Measurements from ENCODE around the gene ITIH6.
"Not testable (repeated sequence)": the region's sequence is repeated elsewhere in the genome, so short reads cannot be mapped to it uniquely, and the experiment has no call there.

Gene ITIH6, protein sequence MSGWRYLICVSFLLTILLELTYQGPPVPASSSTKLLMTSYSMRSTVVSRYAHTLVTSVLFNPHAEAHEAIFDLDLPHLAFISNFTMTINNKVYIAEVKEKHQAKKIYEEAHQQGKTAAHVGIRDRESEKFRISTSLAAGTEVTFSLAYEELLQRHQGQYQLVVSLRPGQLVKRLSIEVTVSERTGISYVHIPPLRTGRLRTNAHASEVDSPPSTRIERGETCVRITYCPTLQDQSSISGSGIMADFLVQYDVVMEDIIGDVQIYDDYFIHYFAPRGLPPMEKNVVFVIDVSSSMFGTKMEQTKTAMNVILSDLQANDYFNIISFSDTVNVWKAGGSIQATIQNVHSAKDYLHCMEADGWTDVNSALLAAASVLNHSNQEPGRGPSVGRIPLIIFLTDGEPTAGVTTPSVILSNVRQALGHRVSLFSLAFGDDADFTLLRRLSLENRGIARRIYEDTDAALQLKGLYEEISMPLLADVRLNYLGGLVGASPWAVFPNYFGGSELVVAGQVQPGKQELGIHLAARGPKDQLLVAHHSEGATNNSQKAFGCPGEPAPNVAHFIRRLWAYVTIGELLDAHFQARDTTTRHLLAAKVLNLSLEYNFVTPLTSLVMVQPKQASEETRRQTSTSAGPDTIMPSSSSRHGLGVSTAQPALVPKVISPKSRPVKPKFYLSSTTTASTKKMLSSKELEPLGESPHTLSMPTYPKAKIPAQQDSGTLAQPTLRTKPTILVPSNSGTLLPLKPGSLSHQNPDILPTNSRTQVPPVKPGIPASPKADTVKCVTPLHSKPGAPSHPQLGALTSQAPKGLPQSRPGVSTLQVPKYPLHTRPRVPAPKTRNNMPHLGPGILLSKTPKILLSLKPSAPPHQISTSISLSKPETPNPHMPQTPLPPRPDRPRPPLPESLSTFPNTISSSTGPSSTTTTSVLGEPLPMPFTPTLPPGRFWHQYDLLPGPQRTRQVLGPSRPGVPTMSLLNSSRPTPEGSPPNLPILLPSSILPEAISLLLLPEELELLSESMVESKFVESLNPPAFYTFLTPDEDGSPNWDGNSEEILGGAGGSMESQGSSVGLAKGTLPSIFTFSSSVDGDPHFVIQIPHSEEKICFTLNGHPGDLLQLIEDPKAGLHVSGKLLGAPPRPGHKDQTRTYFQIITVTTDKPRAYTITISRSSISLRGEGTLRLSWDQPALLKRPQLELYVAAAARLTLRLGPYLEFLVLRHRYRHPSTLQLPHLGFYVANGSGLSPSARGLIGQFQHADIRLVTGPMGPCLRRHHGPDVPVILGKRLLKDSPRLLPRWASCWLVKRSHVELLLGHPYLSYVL

DNA sequence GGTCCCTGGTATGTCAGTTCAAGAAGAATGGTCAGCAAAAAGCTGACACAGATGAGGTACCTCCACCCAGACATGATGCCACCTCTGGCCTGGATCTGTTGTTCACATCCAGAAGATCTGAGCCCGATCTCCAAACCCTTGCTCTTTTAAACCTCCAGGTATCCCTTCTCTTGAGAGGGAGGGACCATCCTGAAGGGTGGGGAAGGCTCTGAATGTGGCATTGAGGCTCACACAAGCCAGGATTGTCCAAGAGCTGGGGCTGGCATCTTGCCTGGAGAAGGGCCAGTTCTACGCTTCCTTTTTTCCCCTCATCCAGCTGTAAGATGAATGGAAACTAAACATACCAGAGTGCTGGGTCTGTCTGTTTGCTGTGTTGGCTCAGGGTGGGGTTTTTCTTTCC is at the start of gene ITIH6:
Gene ITIH6, minus strand, starts transcription at position 119 of the 400 bp plus-strand sequence. Its CDS starts 45 bp downstream, at position 74.
- DNase-seq: no peak

DNA sequence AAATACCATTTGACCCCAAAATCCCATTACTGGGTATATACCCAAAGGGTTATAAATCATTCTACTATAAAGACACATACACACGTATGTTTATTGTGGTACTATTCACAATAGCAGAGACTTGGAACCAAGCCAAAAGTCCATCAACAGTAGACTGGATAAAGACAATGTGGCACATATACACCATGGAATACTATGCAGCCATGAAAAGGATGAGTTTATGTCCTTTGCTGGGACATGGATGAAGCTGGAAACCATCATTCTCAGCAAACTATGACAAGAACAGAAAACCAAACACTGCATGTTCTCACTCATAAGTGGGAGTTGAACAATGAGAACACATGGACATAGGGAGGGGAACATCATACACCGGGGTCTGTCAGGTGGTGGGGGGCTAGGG is 49.6 kb upstream of the ITIH6 start:
- not testable (repeated sequence) for DNase-seq

DNA sequence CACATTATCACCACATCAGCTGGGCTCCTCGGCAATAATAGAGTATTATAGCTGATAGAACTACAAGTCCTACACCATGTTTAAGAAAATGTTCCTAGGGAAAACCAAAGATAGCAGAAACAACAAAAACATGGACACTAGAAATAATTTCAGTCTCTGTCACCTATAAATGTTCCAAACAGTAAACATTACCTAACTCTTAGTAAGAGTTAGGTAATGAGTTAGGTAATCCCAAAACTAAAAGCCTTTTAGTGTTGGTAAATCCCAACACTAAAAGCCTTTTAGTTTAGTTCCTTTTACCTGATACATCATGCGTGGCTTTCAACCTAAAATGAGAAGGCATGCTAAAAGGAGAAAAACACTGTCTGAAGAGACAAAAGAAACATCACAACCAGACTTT is 45.0 kb upstream of the ITIH6 start:
- no peak for DNase-seq

DNA sequence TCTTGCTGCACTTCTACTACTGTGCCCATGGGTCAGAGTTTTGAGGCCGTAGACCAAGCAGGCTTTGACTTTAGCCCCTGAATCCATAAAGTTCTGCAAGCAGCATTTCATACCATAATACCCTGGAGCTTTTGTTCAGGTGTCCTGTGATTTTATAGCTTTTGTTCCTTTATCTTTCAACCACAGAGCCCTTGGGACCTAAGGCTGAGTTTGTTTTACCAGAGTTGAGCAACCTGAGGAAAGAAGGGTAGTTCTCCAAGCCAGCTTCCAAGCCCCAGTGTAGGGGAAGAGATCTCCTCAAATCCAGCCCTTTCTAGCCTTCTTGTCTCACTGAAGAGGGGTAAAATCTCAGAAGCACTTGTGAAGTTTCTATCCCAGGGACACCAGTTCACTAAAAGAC is 44.6 kb upstream of the ITIH6 start:
- DNase-seq: no peak

DNA sequence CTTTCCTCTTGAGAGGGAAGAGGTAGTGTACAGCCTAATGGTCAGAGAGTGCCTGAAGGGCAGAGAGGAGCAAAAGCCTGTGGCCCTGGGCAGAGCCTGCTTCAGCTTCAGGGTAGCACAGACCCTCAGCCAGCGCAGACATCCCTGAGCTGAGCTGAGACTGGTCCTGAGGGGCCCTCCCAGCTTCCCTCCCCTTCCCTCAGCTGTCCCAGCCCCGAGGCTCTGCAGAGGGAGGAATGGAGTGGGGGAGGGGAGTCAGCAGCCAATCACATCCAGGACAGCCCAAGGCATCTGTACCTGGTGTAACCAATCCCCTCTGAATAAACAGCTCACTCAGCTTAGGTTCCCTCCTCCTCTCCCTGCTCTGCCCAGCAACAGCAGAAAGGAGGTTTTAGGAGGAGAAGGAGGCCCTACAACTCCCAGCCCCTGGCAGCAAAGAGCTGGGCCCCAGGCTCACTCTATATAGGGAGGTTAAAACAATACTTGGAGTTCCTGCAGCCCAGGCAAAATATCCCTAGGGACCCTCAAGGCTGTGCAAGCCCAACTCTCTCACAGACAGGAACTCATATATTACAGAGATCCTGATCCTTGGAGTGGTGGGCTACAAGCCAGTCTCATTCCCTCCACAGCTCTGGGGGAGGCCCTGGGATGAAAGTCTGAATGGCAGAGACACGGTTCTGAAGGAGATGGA is 43.3 kb upstream of the ITIH6 start:
- not testable (repeated sequence) for DNase-seq

DNA sequence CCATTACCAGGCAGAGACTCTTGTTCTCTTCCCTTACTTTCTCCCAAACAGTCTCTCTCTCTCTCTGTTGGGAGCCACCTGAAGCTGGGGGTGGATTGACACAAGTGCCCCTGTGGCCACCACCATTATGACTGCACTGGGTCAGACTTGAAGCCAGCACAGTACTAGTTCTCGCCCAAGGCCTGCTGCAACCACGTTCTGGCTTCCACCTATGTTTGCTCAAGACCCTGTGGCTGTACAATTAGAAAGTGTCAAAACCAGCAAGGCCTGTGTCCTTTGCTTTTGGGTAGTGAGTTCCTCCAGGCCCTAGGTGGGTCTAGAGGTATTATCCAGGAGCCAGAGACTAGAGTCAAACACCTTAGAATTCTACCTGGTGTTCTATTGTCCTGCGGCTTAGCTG is 40.5 kb upstream of the ITIH6 start:
- no peak for DNase-seq

DNA sequence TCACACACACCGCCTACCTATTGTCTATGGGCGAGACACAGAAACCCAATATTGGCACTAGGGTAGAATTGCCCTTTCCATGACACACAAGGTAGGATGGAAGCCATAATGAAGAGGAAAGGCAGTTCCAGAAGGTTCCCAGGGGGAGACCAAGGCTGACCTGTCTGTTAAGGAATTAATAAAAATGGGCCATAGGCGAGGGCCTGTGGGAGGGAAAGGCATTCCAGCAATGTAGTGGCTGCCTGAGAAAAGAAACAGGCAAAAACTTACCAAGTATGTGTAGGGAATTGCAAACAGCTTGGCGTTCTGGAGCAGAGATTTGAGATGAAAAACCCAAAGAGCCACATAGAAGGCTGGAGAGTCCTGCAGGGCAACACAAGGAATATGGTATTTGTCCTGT is 28.5 kb upstream of the ITIH6 start:
- DNase-seq: no peak

DNA sequence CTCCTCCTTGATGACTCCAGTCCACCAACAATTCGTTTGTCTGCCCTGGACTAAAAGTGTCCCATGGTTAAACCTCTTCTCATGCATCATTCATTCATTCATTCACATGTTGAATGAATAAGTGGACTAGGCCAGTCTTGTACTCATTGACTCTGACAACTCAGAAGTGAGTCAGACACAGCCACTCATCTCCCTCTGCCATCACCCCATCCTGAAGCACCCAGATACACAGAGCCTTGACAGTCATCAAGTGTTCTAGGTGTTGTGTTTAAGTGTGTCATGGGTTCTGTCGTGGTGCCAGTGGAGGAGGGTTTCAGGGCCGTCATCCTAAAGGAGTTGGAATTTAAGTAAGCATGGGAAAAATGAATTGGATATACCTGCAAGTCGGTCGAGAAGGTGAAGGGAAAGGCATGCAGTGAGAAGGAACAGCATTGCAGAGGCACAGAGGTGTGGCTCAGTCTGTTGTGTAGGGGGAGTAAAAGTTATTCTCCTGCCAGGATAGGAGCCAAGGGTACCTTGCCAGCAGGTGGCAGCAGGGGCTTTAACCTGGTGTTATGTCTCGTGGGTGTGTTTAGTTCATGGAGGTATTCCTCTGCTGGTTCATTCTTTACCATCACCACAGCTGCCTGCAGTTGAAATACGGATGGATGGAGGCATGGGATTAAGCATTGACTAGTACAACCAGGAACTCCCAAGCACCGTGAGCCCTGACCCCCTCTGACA is 27.8 kb upstream of the ITIH6 start:
- DNase-seq: no peak

DNA sequence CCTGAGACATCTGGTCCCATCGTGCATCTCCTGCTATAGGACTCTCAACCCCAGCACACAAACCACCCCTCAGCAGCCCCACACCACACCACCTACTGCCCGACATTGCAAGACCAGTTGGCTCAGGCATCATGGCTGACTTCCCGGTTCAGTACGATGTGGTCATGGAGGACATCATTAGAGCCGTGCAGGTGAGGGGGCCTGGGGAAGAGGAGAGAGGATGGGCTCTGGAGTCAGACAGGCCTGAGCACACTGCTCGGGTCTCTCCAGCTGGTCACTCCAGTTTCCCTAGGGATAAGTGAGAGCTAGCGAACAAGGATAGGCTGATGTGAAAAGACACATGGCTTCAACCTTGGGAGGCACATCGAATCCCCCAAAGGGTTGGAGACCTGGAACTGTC is 26.7 kb upstream of the ITIH6 start:
- no peak for DNase-seq

DNA sequence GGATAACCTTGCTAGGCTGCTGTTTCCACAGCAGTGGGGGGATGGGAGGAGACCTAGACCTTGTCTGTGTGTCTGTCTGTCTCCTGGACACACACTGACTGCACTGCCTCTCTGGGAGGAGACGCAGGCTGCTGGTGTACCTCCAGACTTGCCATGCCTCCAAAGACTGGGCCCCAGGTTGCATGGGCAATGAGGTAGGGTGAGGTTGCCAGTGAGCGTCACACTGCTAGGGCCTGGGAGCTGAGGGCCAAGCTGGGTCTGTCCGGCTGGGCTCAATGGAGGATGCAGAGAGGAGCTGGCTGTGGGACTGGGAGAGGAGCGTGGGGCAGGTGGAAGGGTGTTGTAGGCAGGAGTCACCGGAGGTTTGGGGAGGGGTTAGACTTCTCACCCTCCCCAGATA is 26.1 kb upstream of the ITIH6 start:
- DNase-seq: no peak

DNA sequence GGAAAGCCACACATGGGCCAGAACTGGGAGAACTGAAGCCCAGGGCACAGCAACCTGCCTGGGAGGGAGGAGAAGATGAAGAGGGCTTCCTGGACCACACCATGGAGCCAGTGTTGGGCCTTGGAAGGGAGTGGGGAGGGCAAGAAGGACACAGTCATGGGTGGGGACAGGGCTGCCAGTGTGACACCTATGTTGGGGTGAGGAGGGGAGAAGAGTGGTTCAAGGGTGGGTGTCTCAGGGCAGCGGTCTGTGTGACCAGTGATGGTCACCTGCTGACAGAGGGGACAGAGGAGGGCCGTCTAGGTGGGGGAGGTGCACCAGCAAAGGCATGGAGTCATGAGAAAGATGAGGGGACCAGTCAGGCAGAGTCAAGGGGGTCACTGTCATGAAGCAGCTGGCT is 23.3 kb upstream of the ITIH6 start:
- DNase-seq: no peak

DNA sequence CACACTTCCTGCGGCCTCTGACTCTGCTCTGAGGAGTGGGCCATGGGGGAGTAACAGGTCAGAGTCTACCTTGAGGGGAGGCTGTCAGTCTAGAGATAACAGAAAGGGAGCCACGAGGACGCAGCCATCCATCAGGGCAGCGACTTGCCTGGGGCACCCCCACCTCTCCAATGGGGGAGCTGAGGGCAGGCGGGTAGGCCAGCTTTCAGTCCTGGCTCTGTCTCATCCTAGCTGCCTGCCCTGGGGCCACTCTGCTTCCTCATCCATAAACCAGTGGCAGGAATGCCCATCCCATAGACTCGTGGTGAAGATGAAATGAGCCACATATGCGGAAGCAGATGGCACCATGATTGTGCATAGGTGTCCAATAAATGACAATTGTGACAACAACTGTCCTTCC is 22.7 kb upstream of the ITIH6 start:
- DNase-seq: no peak

DNA sequence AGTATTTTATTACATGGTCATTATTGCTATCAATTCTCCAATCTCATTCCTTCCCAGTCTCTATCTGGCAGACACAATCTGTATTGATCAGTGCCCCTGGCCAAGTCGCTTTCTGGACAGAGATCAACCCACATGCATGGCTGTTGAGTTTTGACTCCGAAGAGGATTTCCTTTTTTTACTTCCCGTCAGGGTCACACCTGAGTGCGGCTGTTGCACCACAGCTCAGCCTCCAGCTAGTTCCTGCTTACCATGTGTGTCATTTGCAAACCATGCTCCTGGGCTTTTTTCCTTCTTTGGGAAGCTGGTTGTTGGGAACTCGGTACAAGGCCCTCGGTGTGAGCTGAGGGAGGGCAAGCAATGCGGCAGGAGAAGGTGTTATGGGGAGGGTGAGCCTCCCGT is 21.1 kb upstream of the ITIH6 start:
- no peak for DNase-seq

DNA sequence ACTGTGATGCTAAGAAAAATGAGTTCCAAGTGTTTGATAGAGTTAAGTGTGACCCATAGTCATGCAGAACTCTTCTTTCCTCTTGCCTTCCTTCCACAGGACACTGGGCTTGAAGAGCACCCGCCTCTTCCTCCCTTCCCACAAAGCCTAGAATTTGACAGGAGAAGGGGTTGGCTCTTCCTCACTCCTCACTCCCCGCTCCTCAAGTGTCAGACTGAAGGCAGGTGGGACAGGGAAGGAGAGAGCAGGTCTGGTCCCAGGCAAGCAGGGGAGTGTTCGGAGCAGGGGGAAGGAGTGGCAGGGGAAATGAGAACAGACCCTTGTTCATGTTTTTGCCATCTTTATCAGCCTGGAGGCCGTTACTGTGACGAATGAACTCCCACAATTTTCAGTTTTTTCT is 20.2 kb upstream of the ITIH6 start:
- DNase-seq: no peak

DNA sequence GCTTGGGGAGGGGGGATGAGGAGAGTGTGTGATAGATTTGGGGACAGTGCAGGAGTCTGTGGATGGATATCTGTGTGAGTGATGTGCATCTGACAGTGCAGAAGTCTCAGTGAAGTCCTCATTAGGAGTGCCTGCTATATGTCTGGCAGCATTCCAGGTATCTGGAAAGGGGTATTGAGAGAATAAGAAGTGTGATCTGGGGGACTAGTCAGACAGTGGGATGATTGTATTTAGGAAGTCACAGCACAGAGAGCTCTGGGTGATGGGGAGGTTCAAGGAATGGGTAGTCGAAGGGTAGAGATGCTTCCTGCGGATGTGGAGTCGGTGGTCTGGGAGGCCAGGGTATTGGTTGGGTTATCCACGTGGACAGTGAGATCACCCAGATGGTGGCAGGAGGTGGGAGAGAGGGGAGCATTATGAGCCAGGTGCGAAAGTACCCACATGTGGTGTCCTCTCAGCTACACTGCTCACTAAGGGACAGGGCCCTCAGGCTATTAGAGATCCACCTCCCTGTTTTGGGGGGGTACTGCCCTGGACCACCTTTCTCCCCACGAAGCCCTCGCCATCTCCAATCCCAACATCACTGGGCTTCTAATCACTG is 19.3 kb upstream of the ITIH6 start:
- no peak for DNase-seq

DNA sequence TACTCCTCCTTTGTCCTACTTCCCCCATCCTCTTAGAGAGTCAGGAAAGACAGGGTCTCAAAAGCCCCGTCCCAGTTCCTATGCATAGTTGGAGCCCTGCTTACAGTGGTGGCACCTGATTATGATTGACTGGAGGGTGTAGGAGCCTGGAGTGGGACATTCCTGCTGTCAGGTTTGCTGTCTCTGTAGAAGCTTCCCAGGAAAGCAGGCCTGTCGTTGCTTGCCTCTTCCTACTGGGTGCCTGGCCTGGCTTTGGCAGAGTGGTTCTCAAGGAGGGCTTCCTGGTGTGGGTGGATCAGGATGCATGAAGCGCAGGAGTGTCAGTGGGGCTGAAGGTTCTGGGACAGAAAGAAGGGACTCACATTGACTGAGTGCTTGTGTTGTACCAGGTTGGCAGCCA is 14.3 kb upstream of the ITIH6 start:
- DNase-seq: no peak

DNA sequence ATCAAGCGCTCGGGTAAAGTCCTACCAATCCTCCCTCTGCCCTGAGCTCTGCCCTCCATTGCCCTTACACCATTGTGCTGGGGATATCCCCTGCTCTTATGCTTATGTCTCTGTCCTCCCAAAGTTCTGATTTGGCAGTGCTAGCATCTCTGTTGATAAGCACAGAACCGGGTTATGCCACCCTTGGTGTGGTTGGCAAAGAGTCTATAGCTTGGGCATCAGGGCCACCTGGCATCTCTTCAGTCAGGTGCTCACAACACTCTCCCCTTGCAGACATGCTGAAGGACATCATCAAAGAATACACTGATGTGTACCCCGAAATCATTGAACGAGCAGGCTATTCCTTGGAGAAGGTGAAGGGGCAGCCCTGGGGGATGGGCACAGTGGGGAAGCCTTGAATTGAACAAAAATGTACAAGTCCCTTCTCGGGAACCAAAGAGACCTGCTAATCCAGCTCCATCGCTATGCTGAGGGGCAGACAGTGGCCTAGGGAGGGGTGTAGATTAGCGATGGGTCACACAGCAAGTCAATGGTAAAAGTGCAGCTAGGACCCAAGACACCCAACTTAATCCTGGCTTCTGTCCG is 13.3 kb upstream of the ITIH6 start:
- DNase-seq: no peak

DNA sequence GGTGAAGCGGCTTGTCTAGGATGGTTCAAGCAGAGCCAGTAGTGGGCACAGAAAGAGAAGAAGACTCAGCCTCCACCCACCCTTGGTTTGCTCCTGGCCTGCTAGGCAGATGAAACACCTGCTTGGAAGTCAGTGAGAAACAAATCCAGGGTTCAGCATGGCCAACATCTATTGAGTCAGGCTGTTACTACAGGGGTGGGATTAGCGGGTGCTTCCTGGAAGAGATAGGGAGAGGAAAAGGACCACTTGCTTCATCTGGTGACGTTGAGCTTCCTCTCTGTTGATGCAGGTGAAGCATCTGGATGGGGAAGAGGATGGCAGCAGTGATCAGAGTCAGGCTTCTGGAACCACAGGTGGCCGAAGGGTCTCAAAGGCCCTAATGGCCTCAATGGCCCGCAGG is 12.5 kb upstream of the ITIH6 start:
- DNase-seq: no peak

DNA sequence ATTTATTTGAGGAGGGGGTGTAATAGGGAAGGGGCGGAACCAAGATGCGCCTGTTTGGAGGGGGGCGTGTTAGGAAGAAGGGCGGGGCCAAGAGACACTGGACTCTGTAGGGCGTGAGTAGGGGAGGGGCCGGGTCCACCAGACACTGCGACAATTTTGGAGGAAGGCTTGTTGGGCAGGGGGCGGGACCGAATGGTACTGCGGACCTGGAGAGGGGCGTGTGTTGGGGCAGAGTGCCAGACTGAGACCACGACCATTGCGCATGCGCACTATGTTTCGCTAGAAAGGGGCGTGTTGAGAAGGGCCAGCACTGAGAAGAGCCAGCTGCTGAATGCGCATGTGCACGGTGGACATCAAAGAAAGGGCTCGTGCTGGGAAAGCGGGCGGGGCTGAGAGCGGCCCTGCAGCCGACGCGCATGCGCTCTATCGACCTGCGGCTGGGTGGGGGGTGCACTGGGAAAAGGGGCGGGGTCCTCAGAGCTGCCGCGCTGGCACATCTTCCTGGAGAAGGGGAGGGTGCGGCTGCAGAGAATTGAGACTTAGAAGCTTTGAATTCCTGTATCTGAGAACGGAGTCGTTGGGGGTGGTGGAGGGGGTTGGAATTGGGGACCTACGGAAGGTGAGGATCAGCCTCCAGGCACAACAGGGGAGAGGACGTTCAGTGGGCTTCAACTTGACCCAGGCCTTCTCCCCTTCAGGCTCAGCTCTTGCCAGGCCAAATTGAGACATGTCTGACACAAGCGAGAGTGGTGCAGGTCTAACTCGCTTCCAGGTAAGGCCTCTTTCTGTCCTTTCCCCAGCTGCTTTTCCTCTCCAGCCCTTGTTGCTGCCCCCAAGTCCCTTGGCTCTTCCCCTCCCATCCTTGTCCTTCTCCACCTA is 10.8 kb upstream of the ITIH6 start:
- DNase-seq: peak; percentile 15 to 65

DNA sequence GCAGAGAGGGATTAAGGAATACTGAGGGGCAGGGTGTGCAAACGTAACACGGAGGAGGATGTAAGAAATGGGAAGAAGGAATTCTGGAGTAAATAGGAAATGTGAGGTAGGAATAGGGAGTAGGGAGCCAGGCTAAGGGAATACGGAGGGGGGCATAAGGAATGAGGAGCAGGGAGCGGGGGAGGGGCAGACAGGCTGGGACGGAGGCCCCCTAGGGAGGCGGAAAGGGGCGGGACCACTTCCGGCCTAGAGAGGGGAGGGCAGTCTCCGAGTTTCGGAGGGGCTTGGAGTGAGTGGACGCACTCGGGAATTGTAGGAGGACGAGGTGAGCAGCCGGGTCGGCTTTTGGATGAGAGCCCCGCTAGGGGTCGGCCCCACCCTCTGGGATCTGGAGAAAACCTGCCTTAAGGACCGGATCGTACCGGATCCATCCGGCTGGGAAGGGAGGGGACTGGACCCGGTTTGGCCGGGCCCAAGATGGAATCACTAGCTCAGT is 10.1 kb upstream of the ITIH6 start:
- peak; percentile 2 to 11 for DNase-seq
